ENCODE data around the gene NCOR2. TPM values are rescaled to one million over a fixed set of nuclear protein-coding genes. Genes with fewer than 3 reads are reported as not detected.

NCOR2 gene
- total and polyA plus RNA-seq, 2 of the 8 experiments (the other 6 are each of a cell fraction or from before 2014, with no cell fraction given): 14.8 to 275 TPM

DNA sequence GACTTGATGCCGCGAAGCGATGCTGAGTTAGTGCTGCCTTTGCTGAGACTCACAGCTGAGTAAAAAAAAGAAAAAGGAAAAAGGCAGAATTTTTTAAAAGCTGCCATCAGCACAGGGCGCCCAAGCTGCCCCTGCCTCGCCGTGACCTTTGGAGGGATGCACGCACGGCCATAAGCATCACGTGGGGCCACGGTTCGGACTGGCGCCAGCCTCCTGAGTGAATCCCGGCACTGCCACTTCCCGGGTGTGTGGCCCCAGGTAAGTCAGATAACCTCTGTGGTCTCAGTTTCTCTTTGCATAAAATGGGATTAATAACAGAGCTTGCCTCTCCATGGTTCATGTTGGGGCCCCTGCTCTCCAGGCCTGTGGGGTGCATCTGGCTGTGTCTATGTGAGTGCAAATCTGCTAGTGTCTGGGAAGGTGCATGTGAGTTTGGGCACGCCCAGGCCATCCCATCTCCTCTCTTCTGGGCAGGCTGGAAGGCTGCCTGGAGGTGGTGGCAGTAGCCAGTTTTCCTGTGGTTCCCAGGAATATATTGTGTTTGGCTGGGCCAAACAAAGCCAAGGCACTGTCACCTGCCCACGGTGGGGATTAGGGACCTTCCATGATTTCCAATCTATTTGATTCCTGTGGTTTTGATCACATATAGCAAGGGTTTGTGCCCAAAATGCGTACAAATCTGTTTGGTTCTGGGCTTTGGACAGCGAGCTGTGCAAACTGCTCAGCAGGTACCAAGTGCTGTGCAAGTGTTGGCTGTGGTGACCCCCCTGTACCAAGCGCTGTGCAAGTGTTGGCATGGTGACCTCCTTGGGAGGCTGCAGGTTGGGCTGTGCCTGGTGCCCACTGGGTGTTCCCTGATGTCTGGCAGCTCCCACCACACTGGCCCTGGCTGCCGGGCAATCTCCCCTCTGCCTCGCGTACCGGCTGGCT lies 43.5 kb upstream of the NCOR2 start:
- H3K56ac ChIP-seq (replicated peaks; ENCODE audit: insufficient read length, low read depth, low read length): no peak overlapping the region
- peak overlapping the region; percentile 75; the same call in 1 of the 2 replicates for H2AK5ac ChIP-seq (ENCODE audit: low read depth, low read length)
- 0 out of 2 replicates have a peak overlapping the region, but pooled peaks have one; percentile 2 for H4K8ac ChIP-seq (ENCODE audit: extremely low read depth, insufficient read depth, low read length)
- H3K18ac ChIP-seq (ENCODE audit: extremely low read depth, low read length): no peak overlapping the region
- H3K23me2 ChIP-seq (ENCODE audit: low read depth, low read length): no peaks in the 10 kb centered on the region
- H4K5ac ChIP-seq (ENCODE audit: insufficient read length, low read depth, low read length): no peak overlapping the region
- no peaks in the 10 kb centered on the region for H3K36me3 ChIP-seq (ENCODE audit: control insufficient read depth in 2 of 4, insufficient read depth in 4 of 4, low read length in 3 of 4)
- H3K79me2 ChIP-seq (ENCODE audit: control insufficient read depth in 1 of 2, insufficient read depth in 2 of 2, low read length in 2 of 2): no peaks in the 10 kb centered on the region
- H2BK5ac ChIP-seq (ENCODE audit: low read depth, low read length): no peak overlapping the region
- H3K9me3 ChIP-seq (ENCODE audit: insufficient read depth in 2 of 2, low read depth in 1 of 2, low read length in 1 of 2): no peaks in the 10 kb centered on the region
- H2BK20ac ChIP-seq (ENCODE audit: low read length): no peak overlapping the region
- no peak for FAIRE-seq
- no peak overlapping the region for H4K91ac ChIP-seq (replicated peaks; ENCODE audit: insufficient read length, low read length)
- ChIA-PET CTCF (ENCODE audit: partially characterized antibody) (interaction anchor here (0.8 to 1.2 kb wide), 6 partner anchors 11 to 578 kb away, joined by 3 to 4 read pairs (median 3); no protein-coding TSS in a partner anchor), POLR2A (ENCODE audit: partially characterized antibody) (no interaction called here)
- H3K79me1 ChIP-seq (ENCODE audit: low read depth, low read length): no peaks in the 10 kb centered on the region
- 0 out of 7 replicates have a peak, but pooled peaks cover 0 to 2% (median 0%) of the 10 kb centered on the region in 4 experiments for H3K27me3 ChIP-seq (replicated peaks in 1 of 4; ENCODE audit: control insufficient read depth in 3 of 4, extremely low read depth in 1 of 4, insufficient read depth in 3 of 4, low read length in 3 of 4)
- no peak overlapping the region for H3K27ac ChIP-seq (ENCODE audit: low read depth, low read length)
- H2BK15ac ChIP-seq (ENCODE audit: low read length): no peak overlapping the region
- H3K9ac ChIP-seq (replicated peaks in 1 of 4; ENCODE audit: extremely low read depth in 1 of 4, low read depth in 3 of 4, low read length in 3 of 4): no peak overlapping the region
- H4K20me1 ChIP-seq (replicated peaks in 1 of 2; ENCODE audit: control insufficient read depth in 1 of 2, insufficient read depth in 2 of 2, low read length in 2 of 2): no peaks in the 10 kb centered on the region
- H3K4me2 ChIP-seq (ENCODE audit: insufficient read depth in 1 of 2, low read depth in 2 of 2, low read length in 2 of 2): no peak overlapping the region
- no peak overlapping the region for H3K4ac ChIP-seq (replicated peaks; ENCODE audit: insufficient read length, low read depth, low read length)
- H3K4me3 ChIP-seq (ENCODE audit: extremely low read depth in 1 of 4, insufficient read depth in 2 of 4, low read depth in 3 of 4, low read length in 4 of 4): no peak overlapping the region
- no peak overlapping the region for H2BK120ac ChIP-seq (replicated peaks; ENCODE audit: low read depth, low read length)
- H3K23ac ChIP-seq (ENCODE audit: insufficient read length): no peak overlapping the region
- no peak for DNase-seq (ENCODE audit: low read depth in 1 of 2, low spot score in 2 of 2)
- no peak overlapping the region for H3K14ac ChIP-seq (ENCODE audit: insufficient read length)
- H2BK12ac ChIP-seq (ENCODE audit: low read depth, low read length): no peak overlapping the region
- no peak overlapping the region for H2AFZ ChIP-seq (ENCODE audit: low read length)
- WGBS, 2 experiments (ENCODE audit: extremely low coverage in 1 of 2, insufficient coverage in 1 of 2, insufficient read length in 1 of 2, insufficient replicate concordance in 2 of 2, low coverage in 1 of 2, low lambda C conversion rate in 2 of 2, missing lambda C conversion rate in 1 of 2): 87% methylated on average over 18 of the region's 23 CpGs; no CpG with 5 or more reads in 1 of the 2 experiments
- peaks cover 0 to 4% (median under 1%) of the 10 kb centered on the region in 4 experiments; a peak in 2 of 7 replicates for H3K4me1 ChIP-seq (replicated peaks in 1 of 4; ENCODE audit: control insufficient read depth in 3 of 4, insufficient read depth in 4 of 4, low read length in 3 of 4)
- TF ChIP-seq TEAD4 (IDR thresholded peaks at IDR 0.05; ENCODE audit: low read depth, low read length) (no peak), ASH2L (IDR thresholded peaks at IDR 0.05; ENCODE audit: low read length) (no peak), SP1 (IDR thresholded peaks at IDR 0.05; ENCODE audit: low read depth, low read length) (no peak), PHF8 (conservative IDR thresholded peaks at IDR 0.05; ENCODE audit: low read depth, low read length) (no peak), HDAC6 (IDR thresholded peaks at IDR 0.05; ENCODE audit: low read depth, low read length) (no peak), CHD2 (IDR thresholded peaks at IDR 0.05; ENCODE audit: low read length) (no peak), FOSL1 (IDR thresholded peaks at IDR 0.05; ENCODE audit: insufficient read depth, low read depth, low read length) (no peak), SIX5 (IDR thresholded peaks at IDR 0.05; ENCODE audit: low read depth, low read length) (no peak), BACH1 (IDR thresholded peaks at IDR 0.05; ENCODE audit: low read length) (no peak), SP4 (IDR thresholded peaks at IDR 0.05; ENCODE audit: low read length) (no peak)

Measured in H1 (cell line).